Endothelial cell of umbilical vein (primary cell): ENCODE data around the gene KCNQ2.

Source experiments
- CTCF ChIP-seq, 2 donors: IDR thresholded peaks; 1 replicate in 1 of 2; 2 replicates in 1 of 2; pipeline ENCODE4 v1.5.1; 2011; ENCODE audit warnings: low read length in 2 of 2, mild to moderate bottlenecking in 2 of 2, moderate library complexity in 2 of 2, control low read depth in 1 of 2, inconsistent platforms in 1 of 2, low read depth in 1 of 2; ENCODE audit not compliant: insufficient read depth in 1 of 2; ENCODE audit errors: extremely low read depth in 1 of 2
- EZH2 ChIP-seq: IDR thresholded peaks from 2 replicates; pipeline ENCODE4 v1.6.1; 2012; ENCODE audit warnings: borderline replicate concordance, low read depth, mild to moderate bottlenecking, moderate library complexity, low read length, inconsistent platforms; ENCODE audit not compliant: severe bottlenecking
- FOS ChIP-seq: IDR thresholded peaks from 2 replicates; pipeline ENCODE4 v1.6.1; 2011; ENCODE audit warnings: mild to moderate bottlenecking, low read length, moderate library complexity, borderline replicate concordance; ENCODE audit not compliant: insufficient read depth
- JUN ChIP-seq: IDR thresholded peaks from 2 replicates; pipeline ENCODE4 v1.6.1; 2011; ENCODE audit warnings: borderline replicate concordance, low read depth; ENCODE audit not compliant: insufficient read length, insufficient read depth
- MAX ChIP-seq: IDR thresholded peaks from 2 replicates; pipeline ENCODE4 v1.6.1; 2011; ENCODE audit not compliant: insufficient read depth, insufficient read length
- MYC ChIP-seq: IDR thresholded peaks from one replicate; pipeline ENCODE4 v1.6.1; 2011; ENCODE audit warnings: mild to moderate bottlenecking, low read depth, low read length
- POLR2A ChIP-seq: IDR thresholded peaks from 2 replicates; pipeline ENCODE4 v1.6.1; 2012; ENCODE audit warnings: low read depth, mild to moderate bottlenecking, control low read depth, low read length
- POLR2AphosphoS5 ChIP-seq: IDR thresholded peaks from 2 replicates; pipeline ENCODE4 v1.6.1; 2012; ENCODE audit warnings: low read depth, mild to moderate bottlenecking, control low read depth, low read length, moderate library complexity; ENCODE audit not compliant: insufficient read depth

- TF ChIP-seq POLR2AphosphoS5 (no peak), POLR2A (no peak), CTCF (IDR thresholded peaks at IDR 0.05; ENCODE audit: extremely low read depth in 1 of 2, insufficient read depth in 1 of 2, low read depth in 1 of 2, low read length in 2 of 2) (no peak), MYC (no peak), MAX (no peak), FOS (no peak), EZH2 (no peak), JUN (no peak)
These were observed 6.2 kb upstream of the KCNQ2 start for GRCh38 chr20:63478346-63479302.
